Fibroblast of skin of right quadriceps (primary cell): ENCODE measurements around the gene TNFRSF13B.
"Not testable (repeated sequence)": the region's sequence is repeated elsewhere in the genome, so short reads cannot be mapped to it uniquely, and the experiment has no call there.

Experiments
- DNase-seq: peaks from one replicate; pipeline ENCODE4 v3.0.0-alpha.2; 2013

Gene TNFRSF13B

DNA sequence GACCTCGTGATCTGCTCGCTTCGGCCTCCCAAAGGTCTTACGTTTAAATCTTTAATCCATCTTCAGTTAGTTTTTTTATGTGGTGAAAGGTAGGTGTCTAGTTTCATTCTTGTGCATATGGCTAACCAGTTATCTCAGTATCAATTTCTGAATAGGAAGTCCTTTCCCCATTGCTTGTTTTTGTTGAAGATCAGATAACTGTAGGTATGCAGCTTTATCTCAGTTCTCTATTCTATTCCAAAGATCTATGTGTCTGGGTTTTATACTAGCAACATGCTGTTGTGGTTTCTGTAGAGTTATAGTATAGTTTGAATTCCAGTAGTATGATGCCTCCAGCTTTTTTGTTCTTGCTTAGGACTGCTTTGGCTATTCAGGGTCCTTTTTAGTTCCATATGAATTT lies 65.2 kb downstream of the TNFRSF13B start:
- peak; percentile 62 for DNase-seq

GRCh38 chr17:16905593-16906191 lies 66.2 kb downstream of the TNFRSF13B start:
- peak; percentile 98 for DNase-seq

DNA sequence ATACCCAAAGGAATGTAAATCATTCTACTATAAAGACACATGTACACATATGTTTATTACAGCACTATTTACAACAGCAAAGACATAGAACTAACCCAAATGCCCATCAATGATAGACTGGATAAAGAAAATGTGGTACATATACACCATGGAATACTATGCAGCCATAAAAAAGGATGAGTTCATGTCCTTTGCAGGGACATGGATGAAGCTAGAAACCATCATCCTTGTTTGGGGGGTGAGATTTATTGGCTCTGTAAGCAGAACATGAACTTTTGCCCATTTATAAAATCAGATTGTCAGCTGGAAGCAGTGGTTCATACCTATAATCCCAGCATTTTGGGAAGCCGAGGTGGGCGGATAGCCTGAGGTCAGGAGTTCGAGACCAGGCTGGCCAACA lies 68.8 kb downstream of the TNFRSF13B start:
- not testable (repeated sequence) for DNase-seq

GRCh38 chr17:16900288-16900882 lies 71.5 kb downstream of the TNFRSF13B start:
- DNase-seq: no peak

DNA sequence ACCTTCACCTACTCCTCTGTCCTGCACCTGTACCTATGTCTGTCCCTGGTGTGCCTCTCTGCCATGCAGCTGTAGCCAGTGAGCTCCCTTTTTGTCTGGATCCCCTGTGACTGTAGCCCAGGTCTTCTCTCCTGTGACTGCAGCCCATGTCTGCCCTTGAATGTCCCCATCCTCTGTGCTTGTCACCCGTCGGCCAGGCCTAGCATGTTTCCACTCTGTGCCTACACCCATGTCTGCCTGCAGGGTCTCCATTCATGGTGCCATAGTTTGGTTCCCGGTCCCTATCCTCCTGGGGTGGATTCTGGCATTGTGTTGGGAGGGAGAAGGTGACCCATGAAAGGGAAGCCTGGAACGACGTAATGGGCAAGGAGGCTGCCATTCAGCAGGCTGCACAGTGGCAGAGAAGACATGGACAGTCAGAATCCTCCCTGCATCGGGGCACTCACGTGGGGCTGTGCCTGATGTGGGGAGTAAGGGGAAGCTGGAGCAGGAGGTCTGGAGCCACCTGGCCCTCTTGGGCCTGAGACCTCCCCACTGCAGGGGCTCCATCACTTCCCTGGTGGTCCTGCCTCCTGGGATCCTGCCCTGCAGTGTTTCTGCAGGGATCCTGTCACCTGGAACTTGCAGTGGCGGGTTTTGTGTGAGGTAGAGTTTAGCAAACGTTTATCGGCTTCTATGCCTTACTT lies 74.6 kb downstream of the TNFRSF13B start:
- not testable (repeated sequence) for DNase-seq

DNA sequence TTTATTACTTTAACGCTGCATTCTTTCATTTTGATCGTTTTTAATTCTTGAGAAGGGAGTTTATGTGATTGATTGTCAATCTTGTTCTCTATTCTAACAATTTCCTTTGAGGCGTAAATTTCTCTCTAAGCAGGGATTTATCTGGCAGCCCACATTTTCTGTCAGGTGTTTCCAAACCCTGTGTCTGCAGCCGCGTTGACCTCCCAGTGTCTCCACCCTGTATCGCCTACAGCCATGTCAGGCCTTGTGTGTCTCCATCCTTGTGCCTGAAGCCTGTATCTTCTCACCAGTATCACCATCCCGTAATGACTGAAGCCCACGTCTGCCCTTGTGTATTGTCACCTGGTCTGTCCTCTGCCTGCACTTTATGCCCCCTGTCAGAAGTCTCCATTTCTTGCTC lies 75.7 kb downstream of the TNFRSF13B start:
- not testable (repeated sequence) for DNase-seq

DNA sequence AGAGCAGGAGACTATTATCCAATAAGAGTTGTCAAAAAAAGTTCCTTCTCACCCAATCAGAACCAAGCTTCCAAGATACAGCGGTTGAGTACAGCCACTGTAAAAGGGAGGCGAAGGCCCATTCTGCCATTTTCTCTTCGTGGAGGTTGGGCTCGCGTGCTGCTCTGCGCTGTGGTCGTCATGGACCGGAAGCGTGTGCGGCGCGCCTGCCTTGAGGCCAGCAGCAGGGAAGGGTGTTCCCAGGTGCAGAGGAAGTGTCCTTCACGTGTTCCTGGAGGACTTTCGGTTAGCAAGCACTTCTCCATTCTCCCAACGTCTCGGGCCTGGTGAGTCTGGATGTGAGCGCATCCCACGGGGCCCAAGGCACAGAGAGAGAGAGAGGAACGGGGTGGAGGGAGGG lies 78.4 kb downstream of the TNFRSF13B start:
- not testable (repeated sequence) for DNase-seq

DNA sequence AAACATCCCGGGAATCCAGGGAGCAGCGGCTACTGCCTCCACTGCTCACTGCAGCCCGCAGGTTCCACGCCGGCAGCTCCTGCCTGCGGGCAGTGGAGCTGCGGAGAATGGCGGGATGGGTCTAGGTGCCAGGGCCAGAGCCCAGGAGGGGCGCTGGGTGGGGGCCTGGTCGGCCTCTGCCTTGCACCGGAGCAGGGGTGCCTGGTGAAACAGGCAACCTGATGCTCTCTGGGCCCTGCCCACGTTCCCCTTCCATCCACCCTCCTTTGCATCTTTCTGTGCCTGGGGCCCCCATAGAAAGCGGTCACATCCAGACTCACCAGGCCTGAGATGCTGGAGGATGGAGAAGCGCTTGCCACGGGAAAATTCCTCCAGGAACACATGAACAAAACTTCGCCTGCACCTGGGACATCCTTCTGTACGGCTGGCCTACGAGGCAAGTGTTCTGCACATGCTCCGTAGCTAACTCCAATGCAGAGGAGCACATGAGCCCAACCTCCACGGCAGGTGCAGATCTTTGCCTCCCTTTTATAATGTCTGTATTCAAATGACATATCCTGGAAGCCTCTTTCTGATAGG lies 79.0 kb downstream of the TNFRSF13B start:
- DNase-seq: not testable (repeated sequence)

- DNase-seq: no peak
Observed at GRCh38 chr17:16889088-16889465, 82.8 kb downstream of the TNFRSF13B start.
